ENCODE results near the gene GINS2.

GINS2 gene

DNA sequence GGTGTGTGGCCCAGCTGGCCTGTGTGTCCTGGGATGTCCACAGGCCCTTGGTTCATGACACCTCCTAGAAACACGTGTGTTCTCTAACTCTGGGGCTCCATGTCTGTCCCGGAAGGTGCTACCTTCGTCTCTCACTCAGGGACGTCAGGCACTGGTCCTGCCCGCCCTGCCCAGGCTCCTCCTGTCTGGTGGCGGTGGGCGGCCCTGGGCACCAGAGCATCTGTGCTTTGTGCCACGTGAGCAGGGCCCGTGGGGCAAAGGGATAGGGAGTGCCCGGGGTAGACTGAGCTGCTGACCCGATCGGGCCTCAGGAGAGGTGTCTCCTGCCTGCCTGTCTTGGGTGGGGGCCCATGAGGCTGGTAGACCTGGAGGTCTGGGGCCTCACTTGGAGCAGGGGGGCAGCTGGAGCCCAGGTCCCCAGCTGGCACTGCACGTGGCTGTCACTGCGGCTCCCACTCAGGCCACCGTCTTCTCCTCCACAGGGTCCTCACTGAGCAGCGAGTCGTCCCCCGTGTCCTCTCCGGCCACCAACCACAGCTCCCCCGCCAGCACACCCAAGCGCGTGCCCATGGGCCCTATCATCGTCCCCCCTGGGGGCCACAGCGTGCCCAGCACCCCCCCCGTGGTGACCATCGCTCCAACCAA, 40.6 kb downstream of the GINS2 start:
- ATAC-seq (replicated peaks) (no peak), DNase-seq (no peak)
- peaks cover 20 to 22% of the 10 kb centered on the region in 2 donors for H3K4me1 Mint-ChIP-seq (ENCODE audit: low read depth in 2 of 2)
- H3K4me3 Mint-ChIP-seq: no peak overlapping the region
- peaks cover 31% of the 10 kb centered on the region for H3K36me3 Mint-ChIP-seq (ENCODE audit: insufficient read depth)
- H3K9me3 Mint-ChIP-seq: no peaks in the 10 kb centered on the region
- H3K27ac Mint-ChIP-seq: peak overlapping the region; percentile 79 to 82
- H3K27me3 Mint-ChIP-seq: no peaks in the 10 kb centered on the region

DNA sequence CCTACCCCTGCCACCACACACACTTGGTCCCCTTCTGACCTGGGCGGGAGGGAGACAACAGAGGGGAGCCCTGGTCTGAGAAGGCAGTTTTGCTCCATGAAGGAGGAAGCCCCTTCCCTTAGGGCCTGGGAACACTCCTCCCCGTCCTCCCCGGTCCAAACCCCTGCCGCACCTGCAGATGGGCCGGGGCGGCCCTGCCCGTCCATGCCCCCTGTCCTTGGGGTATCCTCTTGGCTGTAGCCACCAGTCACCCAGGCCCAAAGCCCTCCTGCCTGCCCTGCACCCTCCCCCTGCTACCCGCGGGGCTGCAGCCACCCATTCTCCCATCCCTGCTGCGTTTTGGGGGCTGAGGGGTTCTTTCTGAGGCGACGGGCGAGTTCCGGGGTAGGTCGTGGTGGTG, 41.8 kb downstream of the GINS2 start:
- peaks cover 18 to 26% of the 10 kb centered on the region in 2 donors for H3K4me1 Mint-ChIP-seq (ENCODE audit: low read depth in 2 of 2)
- H3K27me3 Mint-ChIP-seq: no peaks in the 10 kb centered on the region
- ATAC-seq (replicated peaks): no peak
- H3K4me3 Mint-ChIP-seq: no peak overlapping the region
- H3K27ac Mint-ChIP-seq: peak overlapping the region in 1 of 2 donors; percentile 79
- DNase-seq: no peak
- peaks cover 25% of the 10 kb centered on the region for H3K36me3 Mint-ChIP-seq (ENCODE audit: insufficient read depth)
- no peaks in the 10 kb centered on the region for H3K9me3 Mint-ChIP-seq

DNA sequence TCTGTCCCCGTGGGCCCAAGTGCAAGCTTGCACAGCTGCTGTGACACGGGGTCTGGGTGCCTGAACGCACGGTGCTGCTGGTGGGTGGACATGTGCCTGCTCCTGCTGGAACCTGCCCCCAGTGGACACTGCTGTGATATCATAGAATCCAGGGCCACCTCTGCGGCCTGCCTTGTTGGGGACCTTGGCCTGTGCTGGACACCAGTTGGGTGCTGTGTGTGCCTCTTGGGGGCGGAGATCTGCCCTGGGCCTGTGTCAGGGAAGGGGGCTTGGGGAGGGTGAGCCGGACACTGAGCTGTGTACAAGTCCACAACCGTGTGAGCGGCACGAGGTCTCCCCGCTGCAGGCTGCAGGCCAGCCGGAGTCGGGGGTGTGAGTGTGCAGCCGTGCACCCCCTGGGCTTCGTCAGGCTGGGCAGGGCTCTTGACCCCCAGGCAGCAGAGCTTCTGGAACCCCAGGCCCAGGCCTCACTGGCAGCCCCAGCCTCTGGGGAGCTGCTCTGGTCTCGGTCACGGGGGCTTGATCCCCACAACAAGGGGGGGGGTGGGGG, 42.3 kb downstream of the GINS2 start:
- no peaks in the 10 kb centered on the region for H3K9me3 Mint-ChIP-seq
- H3K4me3 Mint-ChIP-seq: no peak overlapping the region
- H3K27me3 Mint-ChIP-seq: no peaks in the 10 kb centered on the region
- ATAC-seq (replicated peaks) (no peak), DNase-seq (no peak)
- peaks cover 18 to 26% of the 10 kb centered on the region in 2 donors for H3K4me1 Mint-ChIP-seq (ENCODE audit: low read depth in 2 of 2)
- peaks cover 27% of the 10 kb centered on the region for H3K36me3 Mint-ChIP-seq (ENCODE audit: insufficient read depth)
- H3K27ac Mint-ChIP-seq: no peak overlapping the region

DNA sequence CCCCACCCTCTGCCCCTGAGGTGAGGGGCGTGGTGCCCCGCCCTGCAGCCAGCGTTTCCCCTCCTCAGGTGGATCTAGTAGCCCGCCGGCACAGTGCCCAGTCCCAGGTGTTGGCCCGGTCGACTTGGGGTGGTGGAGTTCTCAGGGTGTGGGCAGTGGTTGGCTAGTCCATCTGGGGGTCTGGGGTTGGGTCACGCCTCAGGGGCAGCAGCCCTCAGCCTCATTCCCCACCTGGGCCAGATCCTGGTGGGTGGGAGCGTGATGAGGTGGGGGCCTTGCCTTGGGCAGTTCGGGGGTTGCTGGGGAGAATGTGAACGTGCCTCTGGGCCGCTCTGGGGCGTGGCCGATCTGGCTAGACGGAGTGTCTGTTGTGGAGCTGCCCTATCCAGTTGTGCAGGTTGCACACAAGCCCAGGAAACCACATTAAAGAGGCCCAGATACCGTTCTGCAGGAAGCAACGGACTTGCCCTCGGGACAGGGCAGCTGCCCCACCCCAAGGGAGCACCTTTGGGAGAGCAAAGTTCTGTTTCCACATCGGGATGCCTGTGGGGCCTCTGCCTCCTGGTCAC, 43.6 kb downstream of the GINS2 start:
- DNase-seq: no peak
- no peak for ATAC-seq (replicated peaks)
- peaks cover 21 to 26% of the 10 kb centered on the region in 2 donors for H3K4me1 Mint-ChIP-seq (ENCODE audit: low read depth in 2 of 2)
- H3K27ac Mint-ChIP-seq: peak overlapping the region; percentile 67 to 68
- no peak overlapping the region for H3K4me3 Mint-ChIP-seq
- no peaks in the 10 kb centered on the region for H3K9me3 Mint-ChIP-seq
- no peaks in the 10 kb centered on the region for H3K27me3 Mint-ChIP-seq
- H3K36me3 Mint-ChIP-seq (ENCODE audit: insufficient read depth): peaks cover 31% of the 10 kb centered on the region

DNA sequence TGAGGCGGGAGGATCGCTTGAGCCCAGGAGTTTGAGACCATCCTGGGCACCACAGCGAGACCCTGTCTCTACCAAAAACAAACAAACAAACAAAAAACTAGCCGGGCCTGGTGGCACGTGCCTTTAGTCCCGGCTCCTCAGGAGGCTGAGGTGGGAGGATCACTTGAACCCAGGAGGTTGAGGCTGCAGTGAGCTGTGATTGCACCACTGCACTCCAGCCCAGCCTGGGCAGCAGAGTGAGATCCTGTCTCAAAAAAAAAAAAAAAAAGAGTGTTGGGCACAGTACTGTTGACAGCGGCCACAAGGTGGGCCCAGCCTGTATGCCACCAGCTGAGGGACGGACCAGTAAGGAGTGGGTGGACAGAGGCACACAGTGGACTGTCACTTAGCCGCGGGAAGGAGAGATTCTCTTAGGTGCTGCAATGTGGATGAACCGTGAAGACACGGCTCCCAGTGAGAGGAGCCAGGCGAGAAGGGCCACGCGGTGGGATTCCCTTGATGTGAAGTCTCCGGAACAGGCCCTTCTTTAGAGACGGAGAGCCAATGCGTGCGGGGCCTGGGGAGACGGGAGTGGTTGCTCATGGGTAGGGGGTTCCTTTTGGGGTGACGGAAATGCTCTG, 44.6 kb downstream of the GINS2 start:
- Mint-ChIP-seq H3K27ac (peak overlapping the region; percentile 26 to 67), H3K9me3 (no peaks in the 10 kb centered on the region), H3K4me1 (ENCODE audit: low read depth in 2 of 2) (peaks cover 24 to 30% of the 10 kb centered on the region in 2 donors), H3K27me3 (no peaks in the 10 kb centered on the region), H3K4me3 (peak overlapping the region in 1 of 2 donors; percentile 23), H3K36me3 (ENCODE audit: insufficient read depth) (peaks cover 27% of the 10 kb centered on the region)
- DNase-seq (no peak), ATAC-seq (replicated peaks) (no peak)

DNA sequence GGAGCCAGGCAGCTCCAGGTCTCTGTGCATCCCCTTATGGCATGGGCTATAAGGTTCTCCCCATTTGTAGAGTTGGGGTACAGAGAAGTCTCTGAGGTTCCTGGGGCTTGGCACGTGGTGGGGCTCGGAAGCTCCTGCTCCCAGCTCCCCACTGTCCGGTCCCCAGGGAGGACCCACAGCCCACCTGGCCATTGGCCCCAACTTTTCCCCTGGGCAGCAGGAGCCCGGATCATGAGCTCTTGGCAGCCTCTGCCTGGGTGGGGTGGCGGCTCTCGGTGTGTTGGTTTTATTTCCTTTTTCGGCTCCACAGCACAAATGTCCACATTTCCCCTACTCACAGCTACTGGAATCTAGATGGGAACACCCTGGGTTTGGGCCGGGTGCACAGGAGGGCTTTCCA, 45.1 kb downstream of the GINS2 start:
- H3K27ac Mint-ChIP-seq: peak overlapping the region; percentile 26 to 67
- no peak for DNase-seq
- no peaks in the 10 kb centered on the region for H3K9me3 Mint-ChIP-seq
- no peak for ATAC-seq (replicated peaks)
- no peak overlapping the region for H3K4me3 Mint-ChIP-seq
- H3K27me3 Mint-ChIP-seq: no peaks in the 10 kb centered on the region
- peaks cover 24% of the 10 kb centered on the region for H3K36me3 Mint-ChIP-seq (ENCODE audit: insufficient read depth)
- peaks cover 21 to 28% of the 10 kb centered on the region in 2 donors for H3K4me1 Mint-ChIP-seq (ENCODE audit: low read depth in 2 of 2)

DNA sequence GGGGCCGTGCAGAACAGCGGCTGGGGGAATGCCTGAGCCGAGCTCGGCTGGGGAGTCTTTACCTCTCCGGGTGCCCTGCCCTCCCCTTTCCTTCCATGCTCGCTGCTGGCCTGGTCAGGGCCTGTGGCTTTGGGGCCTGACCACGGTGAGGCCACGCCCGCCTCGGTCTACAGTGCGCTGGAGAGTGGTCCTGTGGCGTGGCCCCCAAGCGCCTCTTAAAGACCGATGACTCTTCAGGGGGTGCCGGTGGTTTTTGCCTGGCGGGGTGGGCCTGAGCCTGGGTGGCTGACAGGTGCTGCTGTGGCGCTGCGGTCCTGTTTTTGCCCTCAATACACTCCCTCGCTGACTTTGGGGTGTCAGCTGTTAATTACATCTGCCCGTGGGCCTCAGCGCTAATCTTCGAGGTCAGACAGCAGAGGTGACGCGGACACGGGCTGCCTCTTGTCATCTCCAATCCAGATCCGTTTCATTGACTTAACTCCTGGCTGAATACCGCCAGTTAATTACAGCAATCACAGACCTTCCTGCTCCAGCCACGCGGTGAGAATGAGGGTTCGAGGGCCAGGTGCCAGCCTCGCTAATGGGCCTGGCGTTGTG, 45.9 kb downstream of the GINS2 start:
- Mint-ChIP-seq H3K4me1 (ENCODE audit: low read depth in 2 of 2) (peaks cover 22 to 28% of the 10 kb centered on the region in 2 donors), H3K27me3 (no peaks in the 10 kb centered on the region), H3K4me3 (no peak overlapping the region), H3K36me3 (ENCODE audit: insufficient read depth) (peaks cover 22% of the 10 kb centered on the region), H3K27ac (peak overlapping the region in 1 of 2 donors; percentile 12), H3K9me3 (no peaks in the 10 kb centered on the region)
- DNase-seq (no peak), ATAC-seq (replicated peaks) (peak; percentile 17)

DNA sequence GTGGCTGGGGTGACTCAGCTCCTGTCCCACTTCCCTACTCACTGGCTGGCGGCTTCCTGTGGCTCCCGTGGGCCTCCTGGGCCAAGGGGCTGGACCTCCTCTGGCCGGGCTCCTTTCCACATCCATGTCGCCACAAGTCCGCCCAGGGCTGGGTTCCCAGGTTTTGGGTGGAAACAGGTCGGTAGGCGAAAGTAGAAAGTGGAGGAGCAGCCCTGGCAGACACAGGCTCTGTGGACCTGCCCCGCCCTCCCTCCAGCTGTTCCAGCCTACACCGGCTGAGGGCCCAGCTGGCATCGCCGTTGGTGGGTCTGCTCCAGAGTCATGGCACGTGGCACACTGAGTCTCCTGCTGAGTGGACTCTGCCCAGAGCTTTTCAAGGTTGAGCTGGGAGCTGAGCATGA, 47.0 kb downstream of the GINS2 start:
- no peak for ATAC-seq (replicated peaks)

DNA sequence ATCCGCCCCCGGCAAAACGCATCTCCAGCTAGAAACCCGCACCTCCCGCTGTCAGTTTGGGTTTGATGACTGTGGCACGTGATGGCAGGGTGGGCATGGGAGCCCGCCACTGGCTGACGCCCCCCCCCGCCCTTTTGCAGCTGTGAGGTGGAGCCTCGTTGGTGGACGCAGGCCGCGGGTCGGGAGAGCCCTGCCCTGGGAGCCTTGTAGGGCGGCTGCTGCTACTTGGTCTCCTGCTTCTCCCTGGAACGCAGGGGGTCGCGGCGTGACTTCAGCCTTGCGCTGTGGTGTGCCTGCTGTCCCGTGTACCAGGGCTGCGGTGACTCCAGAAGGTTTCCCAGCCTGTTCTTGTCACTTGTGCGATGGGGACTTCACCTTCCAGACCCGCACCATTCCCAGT, 47.4 kb downstream of the GINS2 start:
- DNase-seq (no peak), ATAC-seq (replicated peaks) (no peak)
- peaks cover 22 to 27% of the 10 kb centered on the region in 2 donors for H3K4me1 Mint-ChIP-seq (ENCODE audit: low read depth in 2 of 2)
- H3K9me3 Mint-ChIP-seq: no peaks in the 10 kb centered on the region
- peaks cover 17% of the 10 kb centered on the region for H3K36me3 Mint-ChIP-seq (ENCODE audit: insufficient read depth)
- H3K27ac Mint-ChIP-seq: peak overlapping the region in 1 of 2 donors; percentile 22
- H3K4me3 Mint-ChIP-seq: no peak overlapping the region
- H3K27me3 Mint-ChIP-seq: no peaks in the 10 kb centered on the region

More for the DNA sequence above, 47.0 kb downstream of the GINS2 start:
- no peak for DNase-seq
- H3K27me3 Mint-ChIP-seq: no peaks in the 10 kb centered on the region
- H3K4me1 Mint-ChIP-seq (ENCODE audit: low read depth in 2 of 2): peaks cover 22 to 28% of the 10 kb centered on the region in 2 donors
- H3K9me3 Mint-ChIP-seq: no peaks in the 10 kb centered on the region
- H3K27ac Mint-ChIP-seq: peak overlapping the region in 1 of 2 donors; percentile 22
- no peak overlapping the region for H3K4me3 Mint-ChIP-seq
- peaks cover 17% of the 10 kb centered on the region for H3K36me3 Mint-ChIP-seq (ENCODE audit: insufficient read depth)

DNA sequence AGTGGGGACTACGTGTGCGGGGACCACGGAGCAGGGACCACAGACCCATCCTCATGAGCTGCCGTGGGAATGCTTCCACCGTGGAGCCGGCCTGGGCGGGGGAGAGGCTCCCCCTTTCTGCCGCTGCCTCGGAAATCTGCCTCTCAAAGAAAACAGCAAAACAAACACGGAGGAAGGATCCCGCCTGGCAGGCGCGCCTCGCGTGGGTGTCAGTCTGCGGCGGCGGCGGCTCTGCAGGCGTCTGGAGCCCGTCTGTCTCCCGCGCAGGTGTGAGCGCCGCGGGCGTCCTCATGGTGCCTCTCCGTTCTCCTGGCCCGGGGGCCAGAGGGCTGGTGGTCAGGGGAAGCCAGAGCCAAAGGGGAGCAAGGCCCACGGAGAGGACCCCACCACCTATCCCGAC, 48.2 kb downstream of the GINS2 start:
- ATAC-seq (replicated peaks) (no peak), DNase-seq (no peak)
- Mint-ChIP-seq H3K36me3 (ENCODE audit: insufficient read depth) (peaks cover 17% of the 10 kb centered on the region), H3K4me3 (no peak overlapping the region), H3K27ac (peak overlapping the region in 1 of 2 donors; percentile 22), H3K4me1 (ENCODE audit: low read depth in 2 of 2) (peaks cover 23 to 25% of the 10 kb centered on the region in 2 donors), H3K9me3 (no peaks in the 10 kb centered on the region), H3K27me3 (no peaks in the 10 kb centered on the region)

DNA sequence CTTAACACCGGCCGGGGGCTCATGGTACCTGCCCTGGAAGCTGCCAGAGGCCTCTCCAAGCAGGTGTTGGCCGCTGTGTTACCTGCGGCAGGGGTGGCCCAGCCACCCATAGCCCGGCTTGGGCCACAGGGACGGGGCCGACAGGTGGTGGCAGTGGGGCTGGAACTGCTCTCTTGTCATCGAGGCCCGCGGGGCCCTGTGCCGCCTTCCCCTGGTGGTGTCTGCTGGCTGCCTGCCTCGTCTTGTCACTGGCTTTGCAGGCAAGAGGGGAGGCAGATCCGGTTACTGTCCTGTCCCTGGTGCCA, 48.5 kb downstream of the GINS2 start:
- ATAC-seq (replicated peaks) (no peak), DNase-seq (no peak)
- peaks cover 24 to 25% of the 10 kb centered on the region in 2 donors for H3K4me1 Mint-ChIP-seq (ENCODE audit: low read depth in 2 of 2)
- H3K4me3 Mint-ChIP-seq: no peak overlapping the region
- no peaks in the 10 kb centered on the region for H3K9me3 Mint-ChIP-seq
- H3K27me3 Mint-ChIP-seq: no peaks in the 10 kb centered on the region
- H3K36me3 Mint-ChIP-seq (ENCODE audit: insufficient read depth): peaks cover 14% of the 10 kb centered on the region
- H3K27ac Mint-ChIP-seq: no peak overlapping the region

DNA sequence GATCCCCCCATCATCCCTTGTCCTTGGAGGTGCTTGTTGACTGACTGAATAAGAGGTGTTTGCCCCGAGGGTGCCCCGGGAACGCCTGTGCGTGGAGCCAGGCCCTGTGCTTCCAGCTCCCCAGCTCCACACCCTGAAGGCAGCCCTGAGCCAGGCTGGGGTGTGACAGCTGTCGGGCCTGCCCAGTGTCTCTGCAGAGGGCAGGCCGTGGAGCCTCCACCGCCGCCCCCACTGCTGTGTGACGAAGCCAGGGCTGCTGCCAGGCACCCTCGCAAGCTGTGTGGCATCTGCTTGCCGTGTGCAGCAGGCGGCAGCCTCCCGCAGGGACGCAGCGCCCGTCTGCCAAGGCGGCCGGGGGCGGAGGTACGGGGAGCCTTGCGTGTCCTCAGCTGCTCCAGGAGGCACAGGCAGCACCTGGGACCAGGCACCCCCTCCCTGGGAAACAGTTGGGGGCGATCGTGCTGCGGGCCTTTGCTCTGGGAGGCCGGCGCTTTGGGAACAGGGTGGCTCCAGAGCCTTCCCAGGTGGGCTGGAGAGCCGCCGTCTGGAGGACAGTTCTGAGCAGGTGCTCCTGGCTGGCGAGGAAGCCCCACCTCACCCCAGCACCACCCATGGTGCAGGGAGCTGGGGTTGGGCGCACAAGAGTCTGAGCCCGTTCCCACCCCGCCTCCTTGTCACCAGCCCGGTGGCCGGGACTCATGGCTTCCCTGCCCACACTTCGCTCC, 49.1 kb downstream of the GINS2 start:
- H3K4me1 Mint-ChIP-seq (ENCODE audit: low read depth in 2 of 2): peaks cover 22 to 25% of the 10 kb centered on the region in 2 donors

More for the DNA sequence above, 49.1 kb downstream of the GINS2 start:
- ATAC-seq (replicated peaks) (no peak), DNase-seq (no peak)
- Mint-ChIP-seq H3K4me3 (no peak overlapping the region), H3K36me3 (ENCODE audit: insufficient read depth) (peaks cover 11% of the 10 kb centered on the region), H3K27me3 (no peaks in the 10 kb centered on the region), H3K27ac (peak overlapping the region; percentile 75 to 80), H3K9me3 (no peaks in the 10 kb centered on the region)
